ENCODE data around the gene TSPYL1. TPM values are rescaled to one million over a fixed set of nuclear protein-coding genes. Genes with fewer than 3 reads are reported as not detected.

TSPYL1 gene
- total RNA-seq, result 10 to 100 TPM; 17.4 to 94.9 (median 57.7) TPM

- DNase-seq, result peak; percentile 96 to 98
- H3K36me3 ChIP-seq, result no peaks in the 10 kb centered on the region
- H3K4me3 ChIP-seq, result peak within 1 kb of the TSS; percentile 89 to 90
- TF ChIP-seq CTCF (IDR thresholded peaks at IDR 0.05) (peak in 2 of 4 experiments; percentile 18 to 20), POLR2A (IDR thresholded peaks at IDR 0.05) (peak; percentile 97 to 99)
- intact Hi-C loops (cut with DNase I; ENCODE audit: low total_unique reads), result no loop called here
- peak within 1 kb of the TSS; percentile 99 for H3K27ac ChIP-seq
- H3K9me3 ChIP-seq, result no peaks in the 10 kb centered on the region
- H3K4me1 ChIP-seq, result peaks cover 5 to 11% of the 10 kb centered on the region in 2 donors
- H3K27me3 ChIP-seq, result no peaks in the 10 kb centered on the region
Observed at GRCh38 chr6:116279232-116280160, at the start of gene TSPYL1. TSS of gene TSPYL1 (minus strand) at chr6:116279930. CDS start at chr6:116279830, 100 bp downstream.

- no peak overlapping the region for H3K4me3 ChIP-seq
- no peak for DNase-seq
Observed at GRCh38 chr6:116329156-116329555, 49.4 kb upstream of the TSPYL1 start.

GRCh38 chr6:116328528-116328903 is 48.8 kb upstream of the TSPYL1 start:
- no peak for DNase-seq
- H3K9me3 ChIP-seq, result no peaks in the 10 kb centered on the region
- H3K36me3 ChIP-seq, result no peaks in the 10 kb centered on the region
- peaks cover 0 to 8% of the 10 kb centered on the region in 2 donors for H3K4me1 ChIP-seq
- H3K27ac ChIP-seq, result no peak overlapping the region
- no peak for TF ChIP-seq CTCF (IDR thresholded peaks at IDR 0.05)
- TF ChIP-seq POLR2A (IDR thresholded peaks at IDR 0.05), result no peak
- H3K27me3 ChIP-seq, result no peaks in the 10 kb centered on the region
- no peak overlapping the region for H3K4me3 ChIP-seq
- intact Hi-C loops (cut with DNase I; ENCODE audit: low total_unique reads), result no loop called here

More at GRCh38 chr6:116329156-116329555, 49.4 kb upstream of the TSPYL1 start:
- no peak for TF ChIP-seq CTCF (IDR thresholded peaks at IDR 0.05)
- no peak for TF ChIP-seq POLR2A (IDR thresholded peaks at IDR 0.05)
- H3K36me3 ChIP-seq, result no peaks in the 10 kb centered on the region
- intact Hi-C loops (cut with DNase I; ENCODE audit: low total_unique reads), result no loop called here
- H3K27ac ChIP-seq, result no peak overlapping the region
- H3K9me3 ChIP-seq, result no peaks in the 10 kb centered on the region
- peaks cover 0 to 8% of the 10 kb centered on the region in 2 donors for H3K4me1 ChIP-seq
- no peaks in the 10 kb centered on the region for H3K27me3 ChIP-seq

GRCh38 chr6:116327803-116328527 is 48.2 kb upstream of the TSPYL1 start:
- intact Hi-C loops (cut with DNase I; ENCODE audit: low total_unique reads), result no loop called here
- H3K27me3 ChIP-seq, result no peaks in the 10 kb centered on the region
- no peak for DNase-seq
- TF ChIP-seq POLR2A (IDR thresholded peaks at IDR 0.05) (no peak), CTCF (IDR thresholded peaks at IDR 0.05) (no peak)
- H3K4me1 ChIP-seq, result peaks cover 0 to 8% of the 10 kb centered on the region in 2 donors
- H3K4me3 ChIP-seq, result no peak overlapping the region
- H3K27ac ChIP-seq, result no peak overlapping the region
- no peaks in the 10 kb centered on the region for H3K36me3 ChIP-seq
- no peaks in the 10 kb centered on the region for H3K9me3 ChIP-seq

- DNase-seq, result no peak
- H3K27ac ChIP-seq, result no peak overlapping the region
- H3K4me3 ChIP-seq, result no peak overlapping the region
- H3K36me3 ChIP-seq, result no peaks in the 10 kb centered on the region
- intact Hi-C loops (cut with DNase I; ENCODE audit: low total_unique reads), result no loop called here
- no peak for TF ChIP-seq POLR2A (IDR thresholded peaks at IDR 0.05)
- no peak for TF ChIP-seq CTCF (IDR thresholded peaks at IDR 0.05)
- H3K9me3 ChIP-seq, result no peaks in the 10 kb centered on the region
- H3K4me1 ChIP-seq, result peaks cover 0 to 8% of the 10 kb centered on the region in 2 donors
- H3K27me3 ChIP-seq, result no peaks in the 10 kb centered on the region
Observed at GRCh38 chr6:116326996-116327395, 47.3 kb upstream of the TSPYL1 start.

All from uterus (tissue), 4 donors.